NCI-H460 (cell line): ENCODE data around the gene RUNDC1. TPM values are rescaled to one million over a fixed set of nuclear protein-coding genes. Genes with fewer than 3 reads are reported as not detected.

ENCODE experiments used
- DNase-seq: peaks from one replicate; pipeline ENCODE4 v3.0.0-alpha.2; 2016; ENCODE audit warnings: low read depth; ENCODE audit errors: extremely low read depth
- small RNA-seq, 2 experiments: library from RNA; depleted of rRNA; stranded (forward); fragments of <200 nt; gene quantifications; one replicate each; pipeline ENCODE3, GENCODE V24; 2014
- total RNA-seq: library from RNA; depleted of rRNA; stranded (reverse); fragments of >200 nt; shearing (Covaris generic); gene quantifications from 2 replicates; pipeline ENCODE4 v1.2.3, GENCODE V29; 2014; rRNA removed

Gene RUNDC1
- total RNA-seq, 1 experiment from 2014 or later, result 10.9 TPM

GRCh38 chr17:43033948-43034881 is 53.9 kb downstream of the RUNDC1 start:
- DNase-seq, result no peak

GRCh38 chr17:43034894-43035293 is 54.5 kb downstream of the RUNDC1 start:
- no peak for DNase-seq

- DNase-seq, result no peak
These were observed 59.3 kb downstream of the RUNDC1 start for GRCh38 chr17:43039646-43040045.

GRCh38 chr17:43040655-43041054 is 60.3 kb downstream of the RUNDC1 start:
- DNase-seq, result no peak

- no peak for DNase-seq
These were observed 61.8 kb downstream of the RUNDC1 start for GRCh38 chr17:43042025-43042628.

Small RNA genes lying within 50 kb of the gene (small RNA-seq; reads per million reads assigned to genes)
- gene AARSD1 (0.06 to 0.10 reads per million in 2 experiments), gene RF00561 (0 reads per million in 2 experiments)

Other genes with a start within 250 kb of the RUNDC1 start
- 21.0 and 33.8 TPM in 2 replicates for gene EZH1, start 235.5 kb upstream of the RUNDC1 start, total RNA-seq
- gene RAMP2, start 219.3 kb upstream of the RUNDC1 start, total RNA-seq, result 0.63 and 0.74 TPM in 2 replicates
- 98.9 and 99.5 TPM in 2 replicates for gene VPS25, start 207.1 kb upstream of the RUNDC1 start, total RNA-seq
- gene WNK4, start 200.0 kb upstream of the RUNDC1 start, total RNA-seq, result 0.61 and 0.64 TPM in 2 replicates
- gene COA3, start 181.9 kb upstream of the RUNDC1 start, total RNA-seq, result 53.0 and 64.3 TPM in 2 replicates
- 0.17 and 0.98 TPM in 2 replicates for gene CNTD1, start 181.7 kb upstream of the RUNDC1 start, total RNA-seq
- gene BECN1, start 156.3 kb upstream of the RUNDC1 start, total RNA-seq, result 80.6 and 88.8 TPM in 2 replicates
- 132 and 152 TPM in 2 replicates for gene PSME3, start 147.2 kb upstream of the RUNDC1 start, total RNA-seq
- 4.5 and 4.7 TPM in 2 replicates for gene AOC2, start 136.0 kb upstream of the RUNDC1 start, total RNA-seq
- 1.2 and 1.4 TPM in 2 replicates for gene AOC3, start 129.4 kb upstream of the RUNDC1 start, total RNA-seq
- not detected in 2 replicates for gene G6PC1, start 79.8 kb upstream of the RUNDC1 start, total RNA-seq
- gene AARSD1, start 16.1 kb upstream of the RUNDC1 start, total RNA-seq, result 33.0 and 38.7 TPM in 2 replicates
- 0.12 TPM in 1 of 2 replicates, not detected in the other for gene PTGES3L, start 485 bp upstream of the RUNDC1 start, total RNA-seq
- gene RPL27, start 17.9 kb downstream of the RUNDC1 start, total RNA-seq, result 2,857 and 2,900 TPM in 2 replicates
- 22.3 and 26.0 TPM in 2 replicates for gene IFI35, start 26.2 kb downstream of the RUNDC1 start, total RNA-seq
- gene VAT1, start 41.8 kb downstream of the RUNDC1 start, total RNA-seq, result 164 and 168 TPM in 2 replicates
- not detected in 2 replicates for gene RND2, start 44.7 kb downstream of the RUNDC1 start, total RNA-seq
- gene BRCA1, start 144.8 kb downstream of the RUNDC1 start, total RNA-seq, result 37.6 and 42.2 TPM in 2 replicates
- gene NBR1, start 190.6 kb downstream of the RUNDC1 start, total RNA-seq, result 66.9 and 78.6 TPM in 2 replicates
- gene TMEM106A, start 231.3 kb downstream of the RUNDC1 start, total RNA-seq, result 2.0 and 2.5 TPM in 2 replicates
- gene CCDC200, start 248.1 kb downstream of the RUNDC1 start, total RNA-seq, result not detected in 2 replicates